Neural progenitor cell (in vitro differentiated cells): ENCODE data around the gene UBE2E1. TPM values are rescaled to one million over a fixed set of nuclear protein-coding genes. Genes with fewer than 3 reads are reported as not detected.

Experiments used
- DNase-seq: peaks from one replicate; pipeline ENCODE4 v3.0.0-alpha.2; 2016; ENCODE audit warnings: low spot score
- H2AFZ ChIP-seq: fragments of 200-600 bp; sonication (generic); replicated peaks from 2 replicates; pipeline ENCODE4 v1.6.1; 2016; ENCODE audit warnings: antibody characterized with exemption
- H3F3A ChIP-seq: fragments of 200-600 bp; sonication (generic); 2 replicates; pipeline ENCODE4 v1.6.1; 2016; ENCODE audit warnings: antibody characterized with exemption, low read depth
- H3K27ac ChIP-seq: fragments of 200-600 bp; sonication (generic); 2 replicates; pipeline ENCODE4 v1.5.1; 2016; ENCODE audit warnings: mild to moderate bottlenecking
- H3K27me3 ChIP-seq: fragments of 200-600 bp; sonication (generic); 2 replicates; pipeline ENCODE4 v1.6.1; 2016; ENCODE audit warnings: mild to moderate bottlenecking, moderate library complexity
- H3K36me3 ChIP-seq: fragments of 200-600 bp; sonication (generic); 2 replicates; pipeline ENCODE4 v1.5.1; 2016
- H3K4me1 ChIP-seq: fragments of 200-600 bp; sonication (generic); 2 replicates; pipeline ENCODE4 v1.6.1; 2016; ENCODE audit warnings: mixed run types
- H3K4me2 ChIP-seq: fragments of 200-600 bp; sonication (generic); 2 replicates; pipeline ENCODE4 v1.6.1; 2016
- H3K4me3 ChIP-seq: fragments of 200-600 bp; sonication (generic); 2 replicates; pipeline ENCODE4 v1.5.1; 2016
- H3K79me2 ChIP-seq: fragments of 200-600 bp; sonication (generic); 2 replicates; pipeline ENCODE4 v1.6.1; 2016; ENCODE audit warnings: low read depth
- H3K9ac ChIP-seq: fragments of 200-600 bp; sonication (generic); 2 replicates; pipeline ENCODE4 v1.6.1; 2016
- H3K9me3 ChIP-seq: fragments of 200-600 bp; sonication (generic); 2 replicates; pipeline ENCODE4 v1.5.1; 2016; ENCODE audit warnings: low read depth
- H4K20me1 ChIP-seq: fragments of 200-600 bp; sonication (generic); 2 replicates; pipeline ENCODE4 v1.6.1; 2016; ENCODE audit warnings: low read depth
- H3K27ac Mint-ChIP-seq: 3 replicates; pipeline ENCODE4 v1.8.0; 2021; ENCODE audit warnings: mixed read lengths
- H3K27me3 Mint-ChIP-seq: 2 replicates; pipeline ENCODE4 v1.8.0; 2022; ENCODE audit warnings: low read depth, mild to moderate bottlenecking, inconsistent platforms, moderate library complexity, mixed read lengths; ENCODE audit not compliant: insufficient read depth
- H3K36me3 Mint-ChIP-seq: 3 replicates; pipeline ENCODE4 v1.8.0; 2021; ENCODE audit warnings: mixed read lengths
- H3K4me1 Mint-ChIP-seq: 3 replicates; pipeline ENCODE4 v1.8.0; 2021; ENCODE audit warnings: mixed read lengths
- H3K4me3 Mint-ChIP-seq: 3 replicates; pipeline ENCODE4 v1.8.0; 2021; ENCODE audit warnings: mild to moderate bottlenecking, moderate library complexity, mixed read lengths
- H3K9me3 Mint-ChIP-seq: 3 replicates; pipeline ENCODE4 v1.8.0; 2020; ENCODE audit warnings: mixed read lengths
- EZH2 ChIP-seq: fragments of 200-600 bp; sonication (generic); IDR thresholded peaks from 2 replicates; pipeline ENCODE4 v1.6.1; 2017; ENCODE audit warnings: antibody characterized with exemption, mild to moderate bottlenecking, moderate library complexity
- EZH2phosphoT487 ChIP-seq: fragments of 200-600 bp; sonication (generic); IDR thresholded peaks from 2 replicates; pipeline ENCODE4 v1.6.1; 2017; ENCODE audit warnings: antibody characterized with exemption
- total RNA-seq: library from RNA; depleted of rRNA; stranded (reverse); fragments of >200 nt; gene quantifications from 2 replicates; pipeline ENCODE4 v1.2.3, GENCODE V29; 2015; ENCODE audit warnings: low replicate concordance
- TF ChIP-seq, protein P1 (sequence below): fragments of 200-600 bp; sonication (generic); IDR thresholded peaks from 2 replicates; pipeline ENCODE4 v1.5.1; 2017; ENCODE audit warnings: antibody characterized with exemption, mild to moderate bottlenecking

UBE2E1 gene
- total RNA-seq, 1 donor from 2014 or later = 391 TPM

DNA sequence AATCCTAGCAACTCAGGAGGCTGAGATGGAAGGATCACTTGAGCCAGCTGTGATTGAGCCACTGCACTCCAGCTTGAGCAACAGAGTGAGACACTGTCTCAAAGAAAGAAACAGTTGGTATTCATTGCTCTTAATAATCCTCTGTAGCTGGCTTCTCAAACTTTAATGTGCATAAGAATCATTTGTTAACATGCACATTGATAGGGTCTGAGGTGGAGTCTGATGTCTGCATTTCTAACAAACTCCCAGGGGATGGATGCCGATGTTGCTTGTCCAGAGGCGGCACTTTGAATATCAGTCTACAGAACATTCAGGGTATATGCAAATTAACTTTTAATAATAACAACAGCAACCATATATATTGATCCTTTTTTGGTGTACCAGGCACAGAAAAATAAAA is 71.2 kb downstream of the UBE2E1 start:
- DNase-seq = no peak
- Mint-ChIP-seq H3K4me1 (peaks cover 6% of the 10 kb centered on the region), H3K27me3 (no peaks in the 10 kb centered on the region), H3K9me3 (peaks cover 30% of the 10 kb centered on the region), H3K4me3 (no peak overlapping the region), H3K27ac (no peak overlapping the region), H3K36me3 (peaks cover 33% of the 10 kb centered on the region)
- peaks cover 5% of the 10 kb centered on the region for H3K36me3 ChIP-seq
- H4K20me1 ChIP-seq = peaks cover 40% of the 10 kb centered on the region
- no peaks in the 10 kb centered on the region for H3K9me3 ChIP-seq
- H3K9ac ChIP-seq = no peak overlapping the region
- no peak overlapping the region for H3K4me3 ChIP-seq
- peaks cover 100% of the 10 kb centered on the region for H3K79me2 ChIP-seq
- TF ChIP-seq EZH2 = no peak
- TF ChIP-seq EZH2phosphoT487 = no peak
- TF ChIP-seq, protein P1, sequence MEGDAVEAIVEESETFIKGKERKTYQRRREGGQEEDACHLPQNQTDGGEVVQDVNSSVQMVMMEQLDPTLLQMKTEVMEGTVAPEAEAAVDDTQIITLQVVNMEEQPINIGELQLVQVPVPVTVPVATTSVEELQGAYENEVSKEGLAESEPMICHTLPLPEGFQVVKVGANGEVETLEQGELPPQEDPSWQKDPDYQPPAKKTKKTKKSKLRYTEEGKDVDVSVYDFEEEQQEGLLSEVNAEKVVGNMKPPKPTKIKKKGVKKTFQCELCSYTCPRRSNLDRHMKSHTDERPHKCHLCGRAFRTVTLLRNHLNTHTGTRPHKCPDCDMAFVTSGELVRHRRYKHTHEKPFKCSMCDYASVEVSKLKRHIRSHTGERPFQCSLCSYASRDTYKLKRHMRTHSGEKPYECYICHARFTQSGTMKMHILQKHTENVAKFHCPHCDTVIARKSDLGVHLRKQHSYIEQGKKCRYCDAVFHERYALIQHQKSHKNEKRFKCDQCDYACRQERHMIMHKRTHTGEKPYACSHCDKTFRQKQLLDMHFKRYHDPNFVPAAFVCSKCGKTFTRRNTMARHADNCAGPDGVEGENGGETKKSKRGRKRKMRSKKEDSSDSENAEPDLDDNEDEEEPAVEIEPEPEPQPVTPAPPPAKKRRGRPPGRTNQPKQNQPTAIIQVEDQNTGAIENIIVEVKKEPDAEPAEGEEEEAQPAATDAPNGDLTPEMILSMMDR = no peak
- H3K4me1 ChIP-seq = peaks cover 13% of the 10 kb centered on the region
- H2AFZ ChIP-seq = no peak overlapping the region
- H3F3A ChIP-seq = no peaks in the 10 kb centered on the region
- H3K4me2 ChIP-seq = no peak overlapping the region
- H3K27me3 ChIP-seq = no peaks in the 10 kb centered on the region
- no peak overlapping the region for H3K27ac ChIP-seq

DNA sequence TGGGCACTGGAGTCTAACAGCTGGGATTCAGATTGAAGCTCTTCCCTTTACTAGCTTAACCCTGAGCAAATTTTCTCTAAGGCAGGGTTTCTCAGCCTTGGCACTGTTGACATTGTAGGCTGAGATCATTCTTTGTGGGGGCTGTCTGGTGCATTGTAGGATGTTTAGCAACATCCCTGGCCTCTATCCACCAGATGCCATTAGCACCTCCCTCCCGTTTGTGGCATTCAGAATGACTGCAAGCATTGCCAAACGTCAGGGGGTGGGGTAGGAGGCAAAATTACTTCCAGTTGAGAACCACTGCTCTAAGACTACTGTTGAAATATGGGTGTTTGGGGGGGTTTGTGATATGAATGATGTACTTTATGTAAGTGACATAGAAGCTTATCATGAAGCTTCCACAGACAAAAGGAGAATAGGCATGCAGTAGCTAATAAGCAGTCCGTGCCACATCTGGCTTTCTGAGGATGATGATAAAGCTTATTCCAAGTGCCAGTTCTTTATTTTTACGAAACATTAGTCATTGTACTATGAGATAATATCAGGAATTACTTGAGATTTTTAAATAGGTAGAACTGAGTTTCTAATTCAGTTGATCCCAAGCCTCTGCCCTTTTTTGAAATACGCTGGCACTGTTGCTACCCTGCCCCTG is 71.7 kb downstream of the UBE2E1 start:
- H3K9me3 ChIP-seq = no peaks in the 10 kb centered on the region
- no peaks in the 10 kb centered on the region for H3K27me3 ChIP-seq
- H3K79me2 ChIP-seq = peaks cover 100% of the 10 kb centered on the region
- H2AFZ ChIP-seq = no peak overlapping the region
- peaks cover 13% of the 10 kb centered on the region for H3K4me1 ChIP-seq
- peaks cover 30% of the 10 kb centered on the region for H3K9me3 Mint-ChIP-seq
- no peak overlapping the region for H3K4me3 ChIP-seq
- H3K4me1 Mint-ChIP-seq = peaks cover 6% of the 10 kb centered on the region
- H3K36me3 ChIP-seq = peaks cover 5% of the 10 kb centered on the region
- no peak overlapping the region for H3K4me3 Mint-ChIP-seq
- no peaks in the 10 kb centered on the region for H3F3A ChIP-seq
- H4K20me1 ChIP-seq = peaks cover 40% of the 10 kb centered on the region
- no peak overlapping the region for H3K9ac ChIP-seq
- TF ChIP-seq EZH2 = no peak
- TF ChIP-seq, protein P1 = no peak
- no peak for TF ChIP-seq EZH2phosphoT487
- peaks cover 33% of the 10 kb centered on the region for H3K36me3 Mint-ChIP-seq
- DNase-seq = no peak
- no peaks in the 10 kb centered on the region for H3K27me3 Mint-ChIP-seq
- no peak overlapping the region for H3K27ac Mint-ChIP-seq
- no peak overlapping the region for H3K27ac ChIP-seq
- H3K4me2 ChIP-seq = no peak overlapping the region

DNA sequence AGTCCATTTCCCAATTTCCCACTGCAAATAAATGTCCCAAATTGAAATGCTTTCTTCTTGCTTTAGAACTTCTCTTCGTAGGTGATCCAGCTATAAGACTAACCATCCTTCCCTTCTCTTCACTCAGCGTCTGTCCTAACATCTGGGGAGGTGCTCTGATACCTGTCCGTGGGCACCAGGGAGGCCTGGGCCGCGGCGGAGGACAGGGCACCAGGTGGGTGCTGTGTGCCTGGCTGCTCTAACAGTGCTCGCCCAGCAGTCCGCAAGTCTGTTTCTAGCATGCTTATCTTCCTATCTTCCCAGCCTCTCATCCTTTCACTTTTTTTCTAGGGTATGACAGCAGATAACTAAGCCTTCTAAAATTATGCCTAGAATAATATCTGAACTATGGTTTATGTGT is 73.7 kb downstream of the UBE2E1 start:
- peaks cover 38% of the 10 kb centered on the region for H3K36me3 Mint-ChIP-seq
- Histone ChIP-seq H3K4me2 (no peak overlapping the region), H3F3A (peaks cover 12% of the 10 kb centered on the region), H3K79me2 (peaks cover 99% of the 10 kb centered on the region), H3K4me3 (no peak overlapping the region), H3K27ac (no peak overlapping the region), H3K9ac (no peak overlapping the region), H4K20me1 (peaks cover 32% of the 10 kb centered on the region), H3K36me3 (peaks cover 5% of the 10 kb centered on the region), H3K27me3 (no peaks in the 10 kb centered on the region), H2AFZ (no peak overlapping the region), H3K9me3 (no peaks in the 10 kb centered on the region), H3K4me1 (peaks cover 6% of the 10 kb centered on the region)
- H3K9me3 Mint-ChIP-seq = peaks cover 28% of the 10 kb centered on the region
- DNase-seq = no peak
- TF ChIP-seq EZH2 (no peak), EZH2phosphoT487 (no peak)
- TF ChIP-seq, protein P1 = no peak
- no peak overlapping the region for H3K27ac Mint-ChIP-seq
- H3K4me1 Mint-ChIP-seq = no peaks in the 10 kb centered on the region
- H3K4me3 Mint-ChIP-seq = no peak overlapping the region
- no peaks in the 10 kb centered on the region for H3K27me3 Mint-ChIP-seq
